Measurements from ENCODE around the gene NKX3-2.

Gene NKX3-2

GRCh38 chr4:13498469-13498868, 45.8 kb downstream of the NKX3-2 start:
- DNase-seq (ENCODE audit: low spot score) = no peak

- no peak for DNase-seq (ENCODE audit: low spot score)
Observed at GRCh38 chr4:13496605-13497004, 47.7 kb downstream of the NKX3-2 start.

- no peak for DNase-seq (ENCODE audit: low spot score)
Observed at GRCh38 chr4:13495753-13496152, 48.6 kb downstream of the NKX3-2 start.

DNA sequence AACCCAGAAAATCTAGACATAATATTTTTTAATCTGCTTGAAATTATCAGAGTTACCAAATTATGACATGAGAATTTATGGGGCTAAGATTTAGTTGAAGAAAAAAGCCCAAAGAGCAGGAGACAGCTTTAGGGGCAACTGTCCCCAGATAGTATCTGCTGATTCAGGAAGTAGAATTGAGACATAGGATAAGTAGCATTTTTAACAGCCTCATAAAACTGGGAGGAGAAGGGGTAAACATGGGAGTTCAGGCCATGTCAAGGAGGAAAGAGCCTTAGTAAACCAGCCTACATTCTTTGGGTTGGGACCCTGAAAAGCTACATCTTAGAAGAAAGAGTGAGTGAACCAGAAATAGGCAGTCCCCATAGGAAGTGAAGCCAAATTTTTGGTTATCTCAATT, 50.5 kb downstream of the NKX3-2 start:
- no peak for DNase-seq (ENCODE audit: low spot score)

- no peak for DNase-seq (ENCODE audit: low spot score)
Observed at GRCh38 chr4:13492747-13493146, 51.6 kb downstream of the NKX3-2 start.

Data from hematopoietic multipotent progenitor cell treated with erythropoietin and hydrocortisone succinate and interleukin-3 and kit ligand, for 15 days (in vitro differentiated cells).